Measurements from ENCODE around the gene FADS6.

DNA sequence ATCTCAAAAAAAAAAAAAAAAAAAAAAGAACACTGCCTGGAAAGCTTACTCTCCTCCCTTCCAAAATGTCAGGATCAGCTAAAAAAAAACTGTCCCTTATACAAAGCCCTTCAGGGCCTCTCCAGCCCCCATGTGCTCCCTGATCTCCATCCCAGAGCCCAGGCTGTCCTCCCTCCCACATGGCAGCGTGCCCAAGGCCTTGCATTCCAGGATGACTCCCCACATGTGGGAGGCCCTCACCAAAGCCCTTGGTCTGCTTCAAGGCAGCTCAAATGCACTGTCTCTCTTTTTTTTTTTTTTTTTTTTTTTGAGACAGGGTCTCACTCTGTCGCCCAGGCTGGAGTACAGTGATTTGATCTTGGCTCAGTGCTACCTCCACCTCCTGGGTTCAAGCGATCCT is 22.9 kb downstream of the FADS6 start:
- TF ChIP-seq ZNF7 (CRISPR knock-in tag; IDR thresholded peaks at IDR 0.05) (no peak), TAF1 (CRISPR knock-in tag; IDR thresholded peaks at IDR 0.05) (no peak), PHF21A (CRISPR knock-in tag; IDR thresholded peaks at IDR 0.05) (no peak), SMC3 (IDR thresholded peaks at IDR 0.05; ENCODE audit: low read length) (no peak), NFE2L1 (CRISPR knock-in tag; IDR thresholded peaks at IDR 0.05; ENCODE audit: borderline replicate concordance) (no peak), POLR2AphosphoS5 (IDR thresholded peaks at IDR 0.05; ENCODE audit: low read depth, low read length) (no peak), CBFB (CRISPR knock-in tag; IDR thresholded peaks at IDR 0.05) (no peak), SIN3A (IDR thresholded peaks at IDR 0.05; ENCODE audit: borderline replicate concordance, low read depth, low read length) (no peak)
- TF ChIP-seq, protein P1, sequence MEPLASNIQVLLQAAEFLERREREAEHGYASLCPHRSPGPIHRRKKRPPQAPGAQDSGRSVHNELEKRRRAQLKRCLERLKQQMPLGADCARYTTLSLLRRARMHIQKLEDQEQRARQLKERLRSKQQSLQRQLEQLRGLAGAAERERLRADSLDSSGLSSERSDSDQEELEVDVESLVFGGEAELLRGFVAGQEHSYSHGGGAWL (CRISPR knock-in tag; IDR thresholded peaks at IDR 0.05), result no peak
- TF ChIP-seq, protein P2, sequence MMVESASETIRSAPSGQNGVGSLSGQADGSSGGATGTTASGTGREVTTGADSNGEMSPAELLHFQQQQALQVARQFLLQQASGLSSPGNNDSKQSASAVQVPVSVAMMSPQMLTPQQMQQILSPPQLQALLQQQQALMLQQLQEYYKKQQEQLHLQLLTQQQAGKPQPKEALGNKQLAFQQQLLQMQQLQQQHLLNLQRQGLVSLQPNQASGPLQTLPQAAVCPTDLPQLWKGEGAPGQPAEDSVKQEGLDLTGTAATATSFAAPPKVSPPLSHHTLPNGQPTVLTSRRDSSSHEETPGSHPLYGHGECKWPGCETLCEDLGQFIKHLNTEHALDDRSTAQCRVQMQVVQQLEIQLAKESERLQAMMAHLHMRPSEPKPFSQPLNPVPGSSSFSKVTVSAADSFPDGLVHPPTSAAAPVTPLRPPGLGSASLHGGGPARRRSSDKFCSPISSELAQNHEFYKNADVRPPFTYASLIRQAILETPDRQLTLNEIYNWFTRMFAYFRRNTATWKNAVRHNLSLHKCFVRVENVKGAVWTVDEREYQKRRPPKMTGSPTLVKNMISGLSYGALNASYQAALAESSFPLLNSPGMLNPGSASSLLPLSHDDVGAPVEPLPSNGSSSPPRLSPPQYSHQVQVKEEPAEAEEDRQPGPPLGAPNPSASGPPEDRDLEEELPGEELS (CRISPR knock-in tag; IDR thresholded peaks at IDR 0.05), result no peak
